GM12875 (cell line): ENCODE measurements around the gene CPT1A.
A peak's percentile ranks its signal among the peaks of the same experiment; 100 is the strongest.

Experiments used
- H3K4me3 ChIP-seq: one replicate; pipeline ENCODE4 v1.5.1; 2011; ENCODE audit warnings: low read depth, low read length, control low read depth
- CTCF ChIP-seq: IDR thresholded peaks from 2 replicates; pipeline ENCODE4 v1.5.1; 2011; ENCODE audit warnings: low read depth, mild to moderate bottlenecking, control low read depth, inconsistent platforms, low read length, moderate library complexity, borderline replicate concordance; ENCODE audit not compliant: insufficient read depth

Gene CPT1A

GRCh38 chr11:68757711-68758110, 84.0 kb downstream of the CPT1A start:
- no peak for TF ChIP-seq CTCF
- no peak overlapping the region for H3K4me3 ChIP-seq

GRCh38 chr11:68756171-68756766, 85.4 kb downstream of the CPT1A start:
- no peak overlapping the region for H3K4me3 ChIP-seq
- TF ChIP-seq CTCF = no peak

GRCh38 chr11:68753300-68753699, 88.4 kb downstream of the CPT1A start:
- no peak for TF ChIP-seq CTCF
- no peak overlapping the region for H3K4me3 ChIP-seq

- no peak for TF ChIP-seq CTCF
- H3K4me3 ChIP-seq = peak within 1 kb of the TSS; percentile 42
Observed at GRCh38 chr11:68751331-68751856, 90.3 kb downstream of the CPT1A start, which contains the start of gene TESMIN. TSS of gene TESMIN (minus strand) at chr11:68751520. CDS start at chr11:68750660, 860 bp downstream.

GRCh38 chr11:68751004-68751325, 90.8 kb downstream of the CPT1A start:
- H3K4me3 ChIP-seq = peak overlapping the region; percentile 42
- TF ChIP-seq CTCF = no peak

GRCh38 chr11:68750195-68751003, 91.3 kb downstream of the CPT1A start:
- TF ChIP-seq CTCF = no peak
- no peak overlapping the region for H3K4me3 ChIP-seq
